ENCODE data around the gene PMFBP1. TPM values are rescaled to one million over a fixed set of nuclear protein-coding genes. Genes with fewer than 3 reads are reported as not detected.
"Not testable (repeated sequence)": the region's sequence is repeated elsewhere in the genome, so short reads cannot be mapped to it uniquely, and the experiment has no call there.

Gene PMFBP1
- total and polyA plus RNA-seq, 12 donors, result 0.26 to 1.6 (median 0.45) TPM; not detected in 8

DNA sequence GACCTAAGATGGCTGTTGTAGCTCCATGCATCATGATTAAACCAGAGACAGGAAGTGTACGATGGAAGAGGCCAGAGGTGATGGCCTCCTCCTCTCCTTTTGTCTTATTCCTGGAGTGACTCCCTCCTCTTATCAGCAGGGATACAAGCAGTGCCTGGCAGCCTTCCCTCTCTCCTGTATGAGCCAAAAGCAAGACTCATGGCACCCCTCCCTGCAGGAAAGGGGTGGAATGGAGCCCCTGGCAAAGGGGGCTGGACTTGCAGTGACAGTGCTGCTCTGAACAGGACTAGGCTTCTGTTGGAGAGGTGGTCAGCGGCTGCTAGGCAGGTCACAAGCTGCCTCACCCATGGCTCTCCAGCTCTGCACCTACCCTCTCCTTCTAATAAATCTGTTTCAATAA, 87.0 kb downstream of the PMFBP1 start:
- intact Hi-C loops (cut with DNase I), result no loop called here
- peaks cover 0 to 17% (median 0%) of the 10 kb centered on the region in 11 donors for H3K9me3 ChIP-seq
- peak overlapping the region in 7 of 10 donors; percentile 13 to 64 (median 42) for H3K27ac ChIP-seq
- ATAC-seq, result peak; percentile 61 to 96 (median 88)
- H3K4me1 ChIP-seq, result peaks cover 0 to 9% (median 0%) of the 10 kb centered on the region in 9 donors
- peaks cover 0 to 61% (median 35%) of the 10 kb centered on the region in 9 donors for H3K36me3 ChIP-seq
- WGBS, 2 donors, result 58 to 66% methylated on average over 2 of the region's 2 CpGs
- peak; percentile 58 to 60 for DNase-seq
- no peak overlapping the region for H3K4me3 ChIP-seq
- H3K27me3 ChIP-seq, result no peaks in the 10 kb centered on the region
- TF ChIP-seq CTCF (IDR thresholded peaks at IDR 0.05), result no peak

- DNase-seq (no peak), ATAC-seq (no peak)
- peaks cover 0 to 55% (median 35%) of the 10 kb centered on the region in 9 donors for H3K36me3 ChIP-seq
- H3K27ac ChIP-seq, result peak overlapping the region in 2 of 10 donors; percentile 42 to 49
- H3K4me1 ChIP-seq, result peaks cover 0 to 9% (median 0%) of the 10 kb centered on the region in 9 donors
- H3K27me3 ChIP-seq, result no peaks in the 10 kb centered on the region
- TF ChIP-seq CTCF (IDR thresholded peaks at IDR 0.05), result no peak
- 98 to 99% methylated on average over 10 of the region's 10 CpGs for WGBS, 2 donors
- intact Hi-C loops (cut with DNase I), result no loop called here
- peaks cover 0 to 17% (median 0%) of the 10 kb centered on the region in 11 donors for H3K9me3 ChIP-seq
- H3K4me3 ChIP-seq, result no peak overlapping the region
Measured at GRCh38 chr16:72084445-72084844, 87.5 kb downstream of the PMFBP1 start.

DNA sequence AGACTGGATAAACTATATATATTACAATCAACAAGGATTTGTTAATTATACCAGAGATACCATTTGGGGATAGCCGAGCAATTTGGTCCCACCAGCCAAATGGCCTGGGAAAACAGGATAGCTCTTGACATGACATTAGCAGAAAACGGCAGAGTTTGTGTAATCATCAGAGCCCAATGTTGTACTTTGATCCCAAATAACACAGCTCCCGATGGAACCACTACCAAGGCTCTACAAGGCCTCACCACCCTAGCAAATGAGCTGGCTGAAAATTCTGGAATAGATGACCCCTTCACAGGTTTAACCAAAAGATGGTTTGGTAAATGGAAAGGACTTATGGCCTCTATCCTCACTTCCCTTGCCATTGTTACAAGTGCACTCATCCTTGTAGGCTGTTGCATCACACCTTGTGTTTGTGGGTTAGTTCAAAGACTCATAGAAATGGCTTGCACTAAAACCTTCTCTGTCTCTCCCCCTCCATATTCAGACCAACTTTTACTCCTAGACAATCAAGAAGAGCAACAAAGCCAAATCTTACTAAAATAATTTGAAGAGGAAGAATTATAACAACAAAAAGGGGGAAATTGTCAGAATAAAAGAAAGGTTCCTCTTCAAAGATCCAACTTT, 88.1 kb downstream of the PMFBP1 start:
- H3K4me3 ChIP-seq, result no peak overlapping the region
- H3K27me3 ChIP-seq, result no peaks in the 10 kb centered on the region
- TF ChIP-seq CTCF (IDR thresholded peaks at IDR 0.05), result no peak
- peaks cover 0 to 17% (median 0%) of the 10 kb centered on the region in 11 donors for H3K9me3 ChIP-seq
- intact Hi-C loops (cut with DNase I), result no loop called here
- H3K36me3 ChIP-seq, result peaks cover 0 to 50% (median 35%) of the 10 kb centered on the region in 9 donors
- H3K27ac ChIP-seq, result no peak overlapping the region
- H3K4me1 ChIP-seq, result peaks cover 0 to 9% (median 0%) of the 10 kb centered on the region in 9 donors
- DNase-seq (no peak), ATAC-seq (no peak)
- WGBS, 2 donors, result 63% methylated on average over 3 of the region's 3 CpGs

DNA sequence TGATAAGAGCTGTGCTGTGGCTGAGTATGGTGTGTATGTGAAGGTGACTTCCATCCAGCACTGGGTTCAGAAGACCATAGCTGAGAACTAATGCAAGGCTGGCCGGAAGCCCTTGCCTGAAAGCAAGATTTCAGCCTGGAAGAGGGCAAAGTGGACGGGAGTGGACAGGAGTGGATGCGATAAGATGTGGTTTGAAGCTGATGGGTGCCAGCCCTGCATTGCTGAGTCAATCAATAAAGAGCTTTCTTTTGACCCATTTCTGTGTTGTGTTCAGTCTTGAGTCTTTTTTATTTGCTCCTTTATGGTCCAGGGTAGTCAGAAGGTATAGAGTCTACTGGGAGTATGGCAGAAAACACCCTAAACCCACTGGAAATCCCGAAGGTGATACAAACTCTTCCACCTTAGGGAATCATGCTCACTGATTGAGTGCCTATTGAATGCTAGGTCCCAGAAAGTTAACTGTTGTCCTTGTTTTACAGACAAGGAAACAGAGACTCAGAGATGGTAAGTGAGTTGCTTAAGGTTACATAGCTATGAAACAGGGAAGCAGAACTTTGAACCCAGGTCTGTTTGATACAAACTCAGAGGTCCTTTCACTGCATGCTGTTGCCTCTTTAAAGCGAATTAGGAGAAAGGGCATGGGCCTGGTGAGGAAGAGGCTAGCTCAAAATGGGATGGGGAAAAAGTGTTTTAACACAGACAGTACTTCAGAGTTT, 94.8 kb downstream of the PMFBP1 start:
- intact Hi-C loops (cut with DNase I); H3K4me3 ChIP-seq; H3K27ac ChIP-seq; ATAC-seq; H3K9me3 ChIP-seq; DNase-seq; H3K27me3 ChIP-seq: not testable (repeated sequence)
- WGBS, 2 donors, result 91 to 100% methylated on average over 2 of the region's 5 CpGs
- peaks cover 0 to 34% (median 5%) of the 10 kb centered on the region in 9 donors for H3K4me1 ChIP-seq
- peaks cover 0 to 13% (median 0%) of the 10 kb centered on the region in 9 donors for H3K36me3 ChIP-seq

- Histone ChIP-seq H3K36me3 (peaks cover 0 to 13% (median 0%) of the 10 kb centered on the region in 9 donors), H3K4me3 (peak overlapping the region in 2 of 10 donors; percentile 33 to 34), H3K4me1 (peaks cover 0 to 41% (median 9%) of the 10 kb centered on the region in 9 donors), H3K27ac (peak overlapping the region in 9 of 10 donors; percentile 56 to 96 (median 80))
- peak in 7 of 8 donors; percentile 26 to 66 (median 56) for ATAC-seq
- intact Hi-C loops (cut with DNase I); H3K27me3 ChIP-seq; DNase-seq; H3K9me3 ChIP-seq: not testable (repeated sequence)
- WGBS, 2 donors, result 41 to 43% methylated on average over 2 of the region's 6 CpGs
Measured at GRCh38 chr16:72075067-72075466, 96.9 kb downstream of the PMFBP1 start.

Measured in heart right ventricle (tissue), 16 donors.